ENCODE measurements around the gene MAP1LC3A.

The MAP1LC3A gene

GRCh38 chr20:34573541-34574300 lies 15.2 kb downstream of the MAP1LC3A start:
- no peak for DNase-seq (ENCODE audit: low read depth)
- H3K4me3 ChIP-seq (ENCODE audit: control insufficient read depth, low read depth, low read length), result no peak overlapping the region
- TF ChIP-seq, protein P1, sequence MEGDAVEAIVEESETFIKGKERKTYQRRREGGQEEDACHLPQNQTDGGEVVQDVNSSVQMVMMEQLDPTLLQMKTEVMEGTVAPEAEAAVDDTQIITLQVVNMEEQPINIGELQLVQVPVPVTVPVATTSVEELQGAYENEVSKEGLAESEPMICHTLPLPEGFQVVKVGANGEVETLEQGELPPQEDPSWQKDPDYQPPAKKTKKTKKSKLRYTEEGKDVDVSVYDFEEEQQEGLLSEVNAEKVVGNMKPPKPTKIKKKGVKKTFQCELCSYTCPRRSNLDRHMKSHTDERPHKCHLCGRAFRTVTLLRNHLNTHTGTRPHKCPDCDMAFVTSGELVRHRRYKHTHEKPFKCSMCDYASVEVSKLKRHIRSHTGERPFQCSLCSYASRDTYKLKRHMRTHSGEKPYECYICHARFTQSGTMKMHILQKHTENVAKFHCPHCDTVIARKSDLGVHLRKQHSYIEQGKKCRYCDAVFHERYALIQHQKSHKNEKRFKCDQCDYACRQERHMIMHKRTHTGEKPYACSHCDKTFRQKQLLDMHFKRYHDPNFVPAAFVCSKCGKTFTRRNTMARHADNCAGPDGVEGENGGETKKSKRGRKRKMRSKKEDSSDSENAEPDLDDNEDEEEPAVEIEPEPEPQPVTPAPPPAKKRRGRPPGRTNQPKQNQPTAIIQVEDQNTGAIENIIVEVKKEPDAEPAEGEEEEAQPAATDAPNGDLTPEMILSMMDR (IDR thresholded peaks at IDR 0.05; ENCODE audit: control insufficient read depth, insufficient read depth, low read depth, low read length, missing control alignments), result no peak

DNA sequence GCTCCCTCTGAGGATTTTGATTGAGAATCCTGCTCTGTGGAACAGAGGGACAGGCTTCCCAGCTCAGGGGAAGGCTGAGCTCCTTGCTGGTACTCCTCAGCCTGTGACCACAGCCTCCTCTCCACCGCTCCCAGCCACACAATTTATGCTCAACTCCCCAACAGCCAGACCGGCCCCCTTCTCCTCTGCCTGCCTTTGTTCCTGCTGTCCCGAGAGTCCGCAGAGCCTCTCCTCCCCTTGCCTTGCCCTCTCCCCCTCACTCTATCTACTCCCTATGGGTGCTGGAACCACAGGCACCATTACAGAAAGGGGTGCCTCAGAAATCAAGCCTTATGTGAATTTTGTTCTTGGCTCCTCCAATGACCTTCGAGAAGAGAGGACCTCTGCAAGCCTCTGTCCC lies 15.9 kb downstream of the MAP1LC3A start:
- no peak for DNase-seq (ENCODE audit: low read depth)
- TF ChIP-seq, protein P1 (IDR thresholded peaks at IDR 0.05; ENCODE audit: control insufficient read depth, insufficient read depth, low read depth, low read length, missing control alignments), result no peak
- no peak overlapping the region for H3K4me3 ChIP-seq (ENCODE audit: control insufficient read depth, low read depth, low read length)

- DNase-seq (ENCODE audit: low read depth), result no peak
- no peak overlapping the region for H3K4me3 ChIP-seq (ENCODE audit: control insufficient read depth, low read depth, low read length)
- TF ChIP-seq, protein P1 (IDR thresholded peaks at IDR 0.05; ENCODE audit: control insufficient read depth, insufficient read depth, low read depth, low read length, missing control alignments), result no peak
Observed at GRCh38 chr20:34574861-34575260, 16.3 kb downstream of the MAP1LC3A start.

- DNase-seq (ENCODE audit: low read depth), result no peak
- TF ChIP-seq, protein P1 (IDR thresholded peaks at IDR 0.05; ENCODE audit: control insufficient read depth, insufficient read depth, low read depth, low read length, missing control alignments), result no peak
- no peak overlapping the region for H3K4me3 ChIP-seq (ENCODE audit: control insufficient read depth, low read depth, low read length)
Observed at GRCh38 chr20:34575271-34575670, 16.8 kb downstream of the MAP1LC3A start.

DNA sequence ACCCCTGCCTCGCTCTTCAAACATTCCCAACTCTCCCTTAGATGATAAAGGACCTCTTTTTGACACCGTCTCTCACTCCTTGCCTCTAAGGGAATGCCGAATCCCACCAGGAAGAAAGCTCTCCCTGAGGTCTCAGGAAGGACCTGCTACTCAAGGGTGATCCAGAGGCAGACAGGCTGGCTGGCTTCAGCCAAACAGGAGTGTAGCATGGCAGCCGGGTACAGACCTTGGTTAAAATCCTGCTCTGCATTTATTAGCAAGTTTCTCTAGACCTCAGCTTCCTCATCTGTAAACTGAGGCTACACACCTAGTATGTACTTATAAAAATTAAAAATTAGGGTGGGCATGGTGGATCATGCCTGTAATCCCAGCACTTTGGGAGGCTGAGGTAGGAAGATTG lies 17.2 kb downstream of the MAP1LC3A start:
- DNase-seq (ENCODE audit: low read depth), result no peak
- TF ChIP-seq, protein P1 (IDR thresholded peaks at IDR 0.05; ENCODE audit: control insufficient read depth, insufficient read depth, low read depth, low read length, missing control alignments), result no peak
- H3K4me3 ChIP-seq (ENCODE audit: control insufficient read depth, low read depth, low read length), result no peak overlapping the region

DNA sequence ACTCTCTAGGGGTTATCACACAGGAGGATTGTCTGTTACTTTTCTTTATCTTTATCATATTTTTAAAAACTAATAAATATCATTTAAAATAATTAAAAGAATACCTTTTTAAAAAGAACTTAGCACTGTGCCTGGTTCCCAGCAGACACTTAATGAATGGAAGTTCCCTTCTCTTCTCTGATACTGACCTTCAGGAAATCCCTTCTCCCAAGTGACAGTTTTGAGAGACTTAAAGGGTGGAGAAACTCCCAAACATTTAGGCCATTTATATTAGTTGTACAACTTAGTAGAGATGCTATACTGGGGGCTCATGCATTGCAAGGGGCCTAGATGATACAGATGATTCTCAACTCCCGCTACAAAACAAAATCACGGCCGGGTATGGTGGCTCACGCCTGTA lies 18.5 kb downstream of the MAP1LC3A start:
- H3K4me3 ChIP-seq (ENCODE audit: control insufficient read depth, low read depth, low read length), result no peak overlapping the region
- DNase-seq (ENCODE audit: low read depth), result no peak
- TF ChIP-seq, protein P1 (IDR thresholded peaks at IDR 0.05; ENCODE audit: control insufficient read depth, insufficient read depth, low read depth, low read length, missing control alignments), result no peak

Measured in AG09309 (cell line).